ENCODE results near the gene PRKCSH.
"Not testable (repeated sequence)": the region's sequence is repeated elsewhere in the genome, so short reads cannot be mapped to it uniquely, and the experiment has no call there.

PRKCSH gene

DNA sequence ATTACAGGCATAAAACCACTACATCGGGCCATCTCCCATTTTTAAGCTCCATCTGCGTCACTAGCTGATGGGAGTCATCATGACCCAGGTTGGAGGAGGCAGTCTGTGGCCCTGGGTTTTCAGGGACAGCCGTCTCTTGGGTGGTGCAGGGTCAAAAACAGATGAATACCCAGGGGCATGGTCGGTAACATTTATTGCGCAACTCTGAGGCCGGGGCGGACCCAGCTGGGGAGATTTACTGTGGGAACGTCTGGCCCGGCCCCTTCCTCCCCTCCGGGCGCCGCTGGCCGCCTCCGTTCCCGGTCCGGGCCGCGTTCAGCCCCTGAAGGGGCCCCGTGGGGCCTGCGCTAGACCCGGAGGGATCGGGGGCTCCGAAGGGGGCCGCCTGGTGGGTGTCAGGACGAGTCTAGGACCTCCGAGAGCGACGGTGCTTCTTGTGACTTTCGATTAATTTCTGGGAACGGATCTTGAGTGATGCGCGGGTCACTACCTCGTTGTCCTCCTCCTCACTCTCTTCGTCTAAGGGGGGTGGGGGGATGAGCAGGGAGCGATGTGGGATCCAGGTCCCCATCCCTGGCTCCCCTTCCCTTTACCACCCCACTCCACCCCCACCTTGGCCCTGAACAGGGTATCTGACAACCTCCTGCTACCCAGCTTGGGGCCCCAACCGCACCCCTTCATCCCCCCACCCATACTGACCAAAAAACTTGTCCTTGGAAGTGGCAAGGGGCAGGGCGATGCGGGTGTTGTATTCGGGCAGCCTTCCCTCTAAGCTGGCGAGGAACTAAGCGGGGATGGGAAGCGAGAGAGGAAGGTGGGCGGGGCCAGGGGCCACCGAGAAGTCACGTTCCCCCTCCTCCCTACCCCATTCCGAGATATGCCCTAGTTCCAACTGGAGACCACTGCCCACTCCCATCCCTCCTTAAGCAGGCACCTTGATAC lies 14.7 kb upstream of the PRKCSH start:
- peak; percentile 84 for DNase-seq

DNA sequence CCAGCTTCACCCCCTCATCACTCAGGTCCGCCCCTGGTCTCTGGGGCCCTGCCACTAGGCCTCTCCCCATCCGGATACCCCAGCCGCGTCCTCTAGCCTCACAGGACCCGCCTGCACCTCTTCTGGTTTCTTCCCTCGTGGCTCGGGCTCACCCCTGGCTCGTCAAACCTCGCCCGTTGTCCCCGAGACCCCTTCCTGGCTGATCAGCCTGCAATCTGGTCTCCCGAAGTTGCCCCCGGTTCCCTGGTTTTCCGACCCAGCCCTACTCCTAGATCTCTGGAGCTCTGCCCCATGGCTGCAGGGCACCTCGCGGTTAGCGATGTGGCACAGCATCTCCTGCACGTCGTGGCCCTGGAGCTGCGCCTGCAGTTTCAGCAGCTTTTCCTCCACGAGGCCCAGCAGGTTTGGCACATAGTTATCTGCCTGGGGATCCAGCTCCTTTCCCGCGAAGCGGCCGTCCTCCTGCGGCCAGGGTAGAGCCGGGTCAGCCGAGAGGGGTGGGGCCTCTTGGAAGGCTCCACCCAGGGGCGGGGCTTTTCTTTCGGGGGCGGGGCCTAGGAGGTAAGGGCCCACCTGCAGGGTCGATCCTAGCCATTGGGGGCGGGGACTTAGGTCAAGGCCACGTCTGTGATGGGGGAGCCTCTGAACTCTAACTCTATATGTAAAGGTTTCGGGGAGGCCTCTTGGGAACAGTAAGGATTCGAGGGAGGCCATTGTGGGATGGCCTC lies 13.9 kb upstream of the PRKCSH start:
- peak; percentile 86 for DNase-seq

DNA sequence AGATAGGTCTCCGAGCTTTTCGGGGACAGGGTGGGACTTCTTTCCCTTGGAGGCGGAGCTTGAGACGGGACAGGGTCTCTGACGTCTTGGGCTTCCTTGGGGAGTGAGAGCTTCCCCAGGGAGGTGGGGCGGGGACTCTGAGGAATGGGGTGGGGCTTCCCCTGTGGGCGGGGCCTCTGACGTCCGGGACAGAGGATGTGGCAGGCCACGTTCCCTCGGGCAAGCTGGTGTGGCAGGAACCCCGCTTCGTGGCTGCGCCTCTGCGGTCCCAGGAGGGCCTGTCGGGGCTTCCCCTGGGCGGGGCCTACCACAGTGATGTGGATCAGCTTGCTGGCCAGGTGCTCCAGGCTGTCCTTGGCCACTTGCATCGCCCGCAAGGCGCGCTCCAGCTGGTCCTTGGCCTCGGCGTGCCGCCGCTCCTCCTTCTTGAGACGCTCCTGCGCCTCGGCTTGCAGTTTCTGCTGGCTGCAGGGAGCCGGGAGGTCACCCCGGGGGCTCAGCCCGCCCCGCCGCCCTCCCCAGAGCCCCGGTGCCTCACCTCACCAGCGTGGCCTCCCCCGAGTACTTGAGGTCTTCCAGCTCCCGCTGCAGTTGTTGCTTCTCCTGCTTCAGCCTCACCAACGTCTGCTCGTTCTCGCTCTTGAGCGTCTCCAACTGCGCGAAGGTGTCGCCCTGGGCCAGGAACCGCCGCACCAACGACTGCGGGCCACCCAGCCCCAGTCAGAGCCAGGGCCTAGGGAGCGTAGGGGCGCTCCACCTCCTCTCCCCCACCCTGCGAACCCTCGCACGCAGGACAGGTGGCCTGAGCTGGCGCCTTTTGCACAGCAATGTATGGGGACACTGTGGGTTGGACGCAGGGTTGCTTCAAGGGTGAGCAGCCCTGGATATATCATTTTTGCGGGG lies 13.0 kb upstream of the PRKCSH start:
- DNase-seq, result peak; percentile 75

DNA sequence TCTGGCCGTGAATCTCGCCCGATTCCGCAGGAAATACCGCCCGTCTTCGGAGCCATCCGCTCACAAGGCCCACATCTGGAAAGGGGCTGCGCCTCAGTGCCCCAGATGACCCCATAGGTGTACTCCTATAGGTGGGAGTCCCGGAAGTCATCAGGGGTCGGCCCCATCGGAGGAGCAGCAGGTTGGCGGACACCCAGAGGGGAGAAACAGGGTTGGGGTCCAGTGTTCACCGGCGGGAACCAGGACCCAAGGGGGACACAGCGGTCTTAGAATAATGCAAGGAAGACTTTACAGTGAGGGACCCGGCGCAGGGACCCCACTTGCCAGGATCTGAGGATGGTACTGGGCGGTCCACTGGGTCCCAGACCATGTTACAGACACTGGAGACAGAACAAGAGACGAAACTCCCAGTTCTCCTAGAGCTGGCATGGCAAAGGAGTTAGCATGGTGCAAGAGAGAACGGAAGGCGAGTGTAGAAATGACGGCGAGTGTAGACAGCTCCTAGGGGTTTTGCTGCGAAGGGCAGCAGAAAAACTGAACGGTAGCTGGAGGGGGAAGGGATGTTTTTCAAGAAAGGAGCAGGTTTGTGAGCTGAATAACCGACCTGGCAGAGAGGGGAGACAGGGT lies 12.2 kb upstream of the PRKCSH start:
- no peak for DNase-seq

DNA sequence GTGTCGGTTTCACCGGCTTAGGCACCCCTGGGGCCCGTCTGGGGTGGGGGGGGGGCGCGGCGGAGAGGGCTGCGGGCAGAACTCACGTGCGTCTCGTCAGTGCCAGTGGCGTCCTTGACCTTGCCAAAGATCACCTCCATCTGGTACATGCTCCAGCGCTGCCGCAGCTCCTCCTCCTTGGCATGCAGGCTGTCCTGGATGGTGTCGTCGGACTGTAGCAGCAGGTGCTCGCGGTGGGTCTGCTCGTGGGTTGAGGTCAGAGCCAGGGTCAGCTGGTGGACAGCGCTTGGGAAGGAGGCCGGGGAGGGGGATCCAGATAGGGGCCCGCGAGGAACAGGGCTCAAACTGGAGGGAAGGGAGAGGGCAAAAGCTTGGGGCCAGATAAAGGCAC lies 11.6 kb upstream of the PRKCSH start:
- DNase-seq, result no peak

DNA sequence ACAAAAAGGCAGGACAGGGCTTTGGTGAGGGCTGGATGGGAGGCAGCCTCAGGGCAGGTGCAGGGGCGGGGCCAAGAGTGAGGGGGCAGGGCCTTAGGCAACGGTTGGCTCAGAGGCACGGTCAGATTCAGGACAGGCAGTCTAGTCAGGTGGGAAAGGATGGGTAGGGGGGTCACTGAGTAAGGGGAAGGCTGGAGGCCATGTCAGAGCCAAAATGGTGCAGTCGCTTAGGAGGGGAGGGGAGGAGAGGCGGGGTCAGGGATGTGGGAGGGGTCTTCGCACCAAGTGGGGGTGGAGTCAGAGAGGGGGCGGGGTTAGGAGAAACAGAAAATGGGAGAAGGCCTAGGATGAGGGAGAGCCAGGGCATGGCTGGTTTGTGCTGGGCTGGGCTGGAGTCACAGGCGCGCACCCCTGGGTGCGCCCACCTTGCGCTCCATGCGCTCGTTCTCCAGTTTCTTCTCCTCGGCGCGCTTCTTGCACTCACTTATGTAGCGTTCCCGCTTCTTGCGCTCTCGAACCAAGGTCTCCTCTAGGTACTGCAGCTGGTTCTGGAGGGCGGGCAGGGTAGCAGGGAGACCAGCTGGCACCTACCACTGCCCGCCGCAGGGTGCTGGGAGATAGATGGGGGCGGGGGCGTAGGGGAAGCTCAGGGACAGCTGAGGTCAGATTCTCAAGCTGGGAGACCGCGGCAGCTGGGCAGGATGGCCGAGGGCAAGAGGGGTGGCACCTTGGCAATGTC lies 9.5 kb upstream of the PRKCSH start:
- DNase-seq, result no peak

DNA sequence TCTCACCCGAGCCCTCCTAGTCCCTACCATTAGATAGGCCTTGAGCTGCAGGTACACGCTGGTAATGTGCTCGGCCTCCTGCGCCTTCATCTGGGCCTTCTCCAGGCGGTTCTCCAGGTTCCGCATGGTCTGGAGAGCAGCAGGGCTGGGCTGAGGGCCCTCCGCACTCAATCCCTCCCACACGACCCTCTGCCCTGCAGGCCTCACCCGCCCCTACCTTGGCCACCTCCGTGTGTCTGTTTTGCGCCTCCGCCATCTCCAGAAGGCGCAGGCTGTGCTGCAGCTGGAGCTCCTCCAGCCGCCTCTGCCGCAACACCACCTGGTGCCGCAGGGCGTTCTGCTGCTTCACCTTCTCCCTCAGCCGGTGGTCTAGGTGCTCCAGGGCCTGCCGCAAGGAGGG lies 8.8 kb upstream of the PRKCSH start:
- DNase-seq, result no peak

DNA sequence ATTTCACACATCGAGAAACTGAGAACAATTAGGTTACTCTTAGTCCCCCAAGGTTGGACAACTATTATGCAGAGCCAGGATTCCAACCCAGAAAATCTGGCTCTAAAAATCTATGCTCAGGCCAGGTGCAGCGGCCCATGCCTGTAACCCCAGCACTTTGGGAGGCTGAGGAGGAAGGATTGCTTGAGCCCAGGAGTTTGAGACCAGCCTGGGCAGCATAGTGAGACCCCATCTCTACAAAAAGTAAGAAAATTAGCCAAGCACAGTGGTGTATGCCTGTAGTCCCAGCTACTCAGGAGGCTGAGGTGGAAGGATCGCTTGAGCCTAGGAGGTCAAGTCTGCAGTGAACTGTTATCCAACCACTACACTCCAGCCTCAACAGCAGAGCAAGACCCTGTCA lies 1.9 kb upstream of the PRKCSH start:
- not testable (repeated sequence) for DNase-seq

DNA sequence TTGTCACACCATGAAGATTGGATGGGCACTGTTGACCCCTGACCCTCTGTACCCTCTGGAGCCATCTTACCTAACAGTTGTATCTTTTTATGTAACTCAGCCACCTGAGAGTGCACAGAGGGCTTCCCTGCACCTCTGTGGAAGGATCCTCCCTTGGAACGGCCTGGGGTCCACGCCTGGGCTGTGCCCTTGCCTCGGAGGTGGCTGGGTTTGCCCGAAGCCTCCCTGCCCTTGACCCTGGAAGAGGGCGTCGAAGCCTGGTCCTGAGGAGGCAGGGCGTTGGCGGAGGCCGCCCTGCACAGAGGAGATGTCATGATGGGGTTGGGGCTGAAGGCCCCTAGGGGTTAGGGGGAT lies 755 bp upstream of the PRKCSH start:
- DNase-seq, result no peak

DNA sequence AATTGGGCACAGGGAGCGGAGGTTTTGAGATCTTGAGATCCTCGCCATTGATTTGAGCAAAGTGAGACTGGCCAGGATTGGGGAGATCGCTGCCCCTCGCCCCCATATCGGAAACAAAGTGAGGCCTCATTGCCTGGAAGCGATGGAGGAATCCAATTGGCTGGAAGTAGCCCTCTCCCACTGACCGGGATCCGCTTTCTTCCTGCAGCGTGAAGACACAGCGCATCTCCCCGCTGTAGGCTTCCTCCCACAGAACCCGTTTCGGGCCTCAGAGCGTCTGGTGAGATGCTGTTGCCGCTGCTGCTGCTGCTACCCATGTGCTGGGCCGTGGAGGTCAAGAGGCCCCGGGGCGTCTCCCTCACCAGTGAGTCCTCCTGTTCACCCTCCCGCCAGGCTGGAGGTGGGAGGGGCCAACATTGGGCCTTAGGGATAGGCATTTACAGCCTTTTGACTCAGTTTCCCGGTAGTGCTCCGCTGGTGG lies 438 bp downstream of the PRKCSH start:
- DNase-seq, result peak; percentile 83

DNA sequence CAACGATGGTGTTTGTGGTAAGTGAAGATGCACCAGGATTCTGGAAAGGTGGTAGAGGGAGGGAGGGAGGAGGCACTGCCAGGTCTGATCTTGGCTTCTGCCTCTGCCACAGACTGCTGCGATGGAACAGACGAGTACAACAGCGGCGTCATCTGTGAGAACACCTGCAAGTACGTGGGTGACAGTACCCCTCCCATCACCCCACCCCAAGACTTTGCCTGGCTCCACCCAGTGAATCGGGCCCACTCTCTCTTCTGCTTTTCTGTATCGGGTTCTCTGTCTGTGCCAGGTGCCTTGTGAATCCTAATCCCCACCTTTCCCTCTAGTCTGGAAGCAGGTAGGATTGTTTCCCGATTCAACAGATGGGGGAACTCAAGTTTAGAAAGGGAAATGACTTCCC lies 2.5 kb downstream of the PRKCSH start:
- no peak for DNase-seq

DNA sequence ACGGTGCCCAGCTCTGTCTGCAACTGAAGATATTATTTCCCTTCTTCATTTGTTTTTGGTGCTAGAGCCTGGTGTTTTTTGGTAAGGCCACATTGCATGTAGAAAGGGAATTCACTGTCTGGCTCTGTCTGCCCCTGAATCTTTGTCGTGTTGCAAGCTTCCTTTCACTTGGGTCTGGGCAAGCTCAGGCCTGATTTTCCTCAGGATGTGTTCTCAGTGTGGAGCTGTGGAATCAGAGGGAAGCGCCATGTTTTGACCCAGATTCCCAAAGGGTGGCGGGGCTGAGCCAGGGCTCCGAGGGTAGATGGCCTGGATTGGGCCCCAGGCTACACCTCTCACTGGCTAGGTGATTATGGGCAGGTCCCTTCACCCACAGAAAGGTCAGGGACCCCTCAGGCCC lies 8.6 kb downstream of the PRKCSH start:
- no peak for DNase-seq

DNA sequence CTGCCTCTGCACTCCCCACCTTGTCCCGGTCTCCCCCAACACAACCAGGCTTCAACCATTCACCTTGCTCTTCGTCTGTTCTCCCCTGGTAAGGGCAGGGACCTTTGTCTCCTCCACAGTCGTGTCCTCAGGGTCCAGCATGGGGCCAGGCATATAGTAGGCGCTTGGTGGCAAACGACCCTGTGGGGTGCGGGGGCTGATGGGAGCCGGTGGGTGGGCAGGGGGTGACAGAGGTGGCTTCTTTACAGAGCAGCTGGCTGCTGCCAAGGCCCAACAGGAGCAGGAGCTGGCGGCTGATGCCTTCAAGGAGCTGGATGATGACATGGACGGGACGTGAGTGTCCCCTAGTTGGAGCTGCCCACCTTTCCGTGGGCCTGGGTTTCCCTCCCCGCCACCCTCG lies 9.7 kb downstream of the PRKCSH start:
- no peak for DNase-seq

DNA sequence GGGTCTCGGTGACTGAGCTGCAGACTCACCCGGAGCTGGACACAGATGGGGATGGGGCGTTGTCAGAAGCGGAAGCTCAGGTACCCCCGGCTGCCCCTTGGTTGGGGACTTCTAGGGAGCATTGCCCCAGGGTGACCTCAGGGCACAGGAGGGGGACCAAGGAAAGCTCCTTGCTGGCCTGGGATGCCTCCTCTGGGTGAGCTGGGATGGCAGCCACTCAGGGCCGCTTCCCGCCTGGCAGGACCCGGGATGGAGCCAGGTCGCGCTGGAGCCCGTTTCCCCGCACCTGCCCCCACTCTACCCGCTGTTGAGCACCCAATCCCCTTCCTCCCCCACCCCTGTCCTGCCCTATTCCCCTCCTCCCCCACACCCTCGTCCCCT lies 10.8 kb downstream of the PRKCSH start:
- DNase-seq, result no peak

DNA sequence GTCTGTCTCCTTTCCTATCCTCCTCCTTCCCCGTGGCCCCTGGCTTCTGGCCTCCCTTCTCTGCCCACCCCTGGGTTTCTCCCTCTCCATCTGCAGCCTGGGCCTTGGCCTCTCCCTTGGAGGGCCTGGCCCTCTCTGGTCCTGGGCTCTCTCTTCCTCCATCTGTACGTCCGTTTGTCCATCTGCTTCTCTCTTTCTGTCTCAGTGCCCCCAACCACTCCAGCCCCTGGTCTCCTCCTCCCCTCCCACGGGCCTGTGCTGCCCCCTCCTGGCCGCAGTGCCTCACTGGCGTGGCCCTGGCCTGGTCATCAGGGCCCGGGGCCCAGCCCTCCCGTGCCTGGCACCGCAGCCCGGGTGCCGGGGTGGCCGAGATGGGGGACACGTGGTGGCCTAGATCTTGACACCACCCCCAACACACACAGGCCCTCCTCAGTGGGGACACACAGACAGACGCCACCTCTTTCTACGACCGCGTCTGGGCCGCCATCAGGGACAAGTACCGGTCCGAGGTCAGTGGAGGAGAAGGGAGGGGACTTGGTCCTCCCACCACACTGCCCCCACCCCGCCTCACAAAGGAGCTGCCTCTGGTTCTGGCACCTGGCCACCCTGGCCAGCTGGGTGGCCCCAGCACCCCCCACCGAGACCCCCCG lies 11.3 kb downstream of the PRKCSH start:
- DNase-seq, result peak; percentile 85

DNA sequence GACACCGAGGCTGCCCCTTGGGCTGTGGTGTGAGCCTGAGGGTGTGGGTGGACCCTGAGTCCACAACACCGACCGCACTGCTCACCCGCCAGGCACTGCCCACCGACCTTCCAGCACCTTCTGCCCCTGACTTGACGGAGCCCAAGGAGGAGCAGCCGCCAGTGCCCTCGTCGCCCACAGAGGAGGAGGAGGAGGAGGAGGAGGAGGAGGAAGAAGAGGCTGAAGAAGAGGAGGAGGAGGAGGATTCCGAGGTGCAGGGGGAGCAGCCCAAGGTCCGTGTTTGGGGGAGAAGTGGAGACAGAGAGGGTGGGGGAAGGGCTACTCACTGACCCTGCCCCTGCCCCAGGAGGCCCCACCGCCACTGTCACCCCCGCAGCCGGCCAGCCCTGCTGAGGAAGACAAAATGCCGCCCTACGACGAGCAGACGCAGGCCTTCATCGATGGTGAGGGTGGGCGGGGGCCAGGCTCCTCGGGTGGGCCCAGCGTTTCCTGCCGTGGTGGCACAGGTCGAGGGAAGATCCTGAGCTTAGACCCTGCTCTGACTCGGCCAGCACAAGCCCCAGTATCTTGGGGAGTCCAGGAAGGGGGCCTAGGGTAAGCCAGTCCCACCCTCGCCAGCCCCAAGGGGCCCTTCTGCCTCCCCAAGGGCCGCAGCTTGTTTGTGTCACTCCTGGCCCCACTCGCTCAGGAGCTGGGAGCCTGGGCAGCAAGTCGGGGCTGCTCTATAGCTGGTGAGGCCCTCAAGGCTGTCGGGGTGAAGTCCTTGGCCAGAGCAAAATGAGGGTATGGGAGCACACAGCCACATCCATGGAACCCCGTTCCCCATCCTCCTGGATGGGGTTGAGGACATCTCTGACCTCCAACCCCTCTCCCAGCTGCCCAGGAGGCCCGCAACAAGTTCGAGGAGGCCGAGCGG lies 12.2 kb downstream of the PRKCSH start:
- DNase-seq, result no peak

DNA sequence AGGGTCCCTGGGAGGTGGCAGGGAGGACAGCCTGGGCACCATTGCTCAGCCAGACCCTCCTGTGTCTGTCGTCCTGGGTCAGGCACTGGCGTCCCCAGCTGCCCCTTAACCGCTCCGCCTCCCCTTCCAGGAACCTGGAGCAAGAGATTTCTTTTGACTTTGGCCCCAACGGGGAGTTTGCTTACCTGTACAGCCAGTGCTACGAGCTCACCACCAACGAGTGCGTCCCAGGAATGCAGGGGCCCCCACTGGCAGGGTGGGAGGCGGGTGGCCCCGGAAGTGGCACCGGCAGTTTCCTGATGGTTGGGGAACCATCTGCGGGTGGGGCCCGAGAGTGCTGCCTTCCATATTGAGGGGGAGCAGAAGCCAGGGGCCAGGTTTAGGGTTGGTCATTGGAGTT lies 13.0 kb downstream of the PRKCSH start:
- DNase-seq, result no peak

DNA sequence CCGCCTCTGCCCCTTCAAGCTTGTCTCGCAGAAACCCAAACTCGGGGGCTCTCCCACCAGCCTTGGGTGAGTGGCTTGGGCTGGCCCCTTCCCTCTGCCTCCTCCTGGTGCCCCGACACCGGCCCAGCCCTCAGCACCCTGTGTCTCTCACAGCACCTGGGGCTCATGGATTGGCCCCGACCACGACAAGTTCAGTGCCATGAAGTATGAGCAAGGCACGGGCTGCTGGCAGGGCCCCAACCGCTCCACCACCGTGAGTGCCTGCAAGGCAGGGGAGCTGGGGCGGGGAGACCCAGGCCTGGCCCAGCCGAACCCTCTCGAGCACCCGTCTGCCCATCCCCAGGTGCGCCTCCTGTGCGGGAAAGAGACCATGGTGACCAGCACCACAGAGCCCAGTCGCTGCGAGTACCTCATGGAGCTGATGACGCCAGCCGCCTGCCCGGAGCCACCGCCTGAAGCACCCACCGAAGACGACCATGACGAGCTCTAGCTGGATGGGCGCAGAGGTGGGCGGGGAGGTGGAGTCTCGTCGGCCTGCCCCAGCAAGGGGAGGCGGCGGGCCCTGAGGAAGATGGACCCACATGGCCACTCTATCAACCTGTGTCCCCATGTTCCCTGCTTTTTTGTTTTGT lies 13.6 kb downstream of the PRKCSH start:
- DNase-seq, result no peak

DNA sequence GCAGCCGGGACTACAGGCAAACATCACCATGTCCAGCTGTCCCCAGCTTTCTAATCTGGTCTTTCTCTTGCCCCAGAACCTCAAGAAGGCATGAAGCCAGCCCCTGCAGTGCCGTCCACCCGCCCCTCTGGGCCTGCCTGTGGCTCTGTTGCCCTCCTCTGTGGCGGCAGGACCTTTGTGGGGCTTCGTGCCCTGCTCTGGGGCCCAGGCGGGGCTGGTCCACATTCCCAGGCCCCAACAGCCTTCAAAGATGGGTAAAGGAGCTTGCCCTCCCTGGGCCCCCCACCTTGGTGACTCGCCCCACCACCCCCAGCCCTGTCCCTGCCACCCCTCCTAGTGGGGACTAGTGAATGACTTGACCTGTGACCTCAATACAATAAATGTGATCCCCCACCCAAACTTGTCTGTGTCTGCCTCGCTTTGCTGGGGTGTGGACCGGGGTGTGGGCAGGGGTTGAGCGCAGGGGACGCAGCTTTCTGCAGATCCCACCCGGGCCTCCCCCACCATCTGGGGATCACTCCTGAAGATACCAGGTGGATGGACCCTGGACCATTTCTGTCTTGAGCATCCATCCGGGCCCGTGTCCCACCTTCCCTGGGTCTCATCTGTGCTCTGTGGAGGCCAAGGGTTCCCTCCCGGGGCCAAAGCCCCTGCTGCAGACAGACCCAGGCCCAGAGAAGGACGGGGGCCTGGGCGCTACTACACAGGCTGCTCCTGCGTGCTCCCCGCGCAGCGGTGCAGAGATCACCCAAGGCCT lies 15.3 kb downstream of the PRKCSH start:
- no peak for DNase-seq

All from OCI-M1 (cell line).